ENCODE results near the gene D2HGDH.

Gene D2HGDH

GRCh38 chr2:241764275-241765241 lies 30.1 kb downstream of the D2HGDH start:
- peak; percentile 16 for DNase-seq (ENCODE audit: insufficient read length)
- no peak for FAIRE-seq

GRCh38 chr2:241767464-241768250 lies 33.2 kb downstream of the D2HGDH start:
- TF ChIP-seq POLR2A (IDR thresholded peaks at IDR 0.05; ENCODE audit: low read depth, low read length): no peak
- no peak for TF ChIP-seq POLR2AphosphoS5 (IDR thresholded peaks at IDR 0.05; ENCODE audit: low read depth, low read length)
- TF ChIP-seq TAF1 (IDR thresholded peaks at IDR 0.05; ENCODE audit: borderline replicate concordance, low read depth, low read length): no peak
- DNase-seq (ENCODE audit: insufficient read length) (no peak), FAIRE-seq (no peak)

More at GRCh38 chr2:241764275-241765241, 30.1 kb downstream of the D2HGDH start:
- no peak for TF ChIP-seq POLR2A (IDR thresholded peaks at IDR 0.05; ENCODE audit: low read depth, low read length)
- no peak for TF ChIP-seq TAF1 (IDR thresholded peaks at IDR 0.05; ENCODE audit: borderline replicate concordance, low read depth, low read length)
- TF ChIP-seq POLR2AphosphoS5 (IDR thresholded peaks at IDR 0.05; ENCODE audit: low read depth, low read length): no peak

- no peak for TF ChIP-seq TAF1 (IDR thresholded peaks at IDR 0.05; ENCODE audit: borderline replicate concordance, low read depth, low read length)
- TF ChIP-seq POLR2A (IDR thresholded peaks at IDR 0.05; ENCODE audit: low read depth, low read length): no peak
- TF ChIP-seq POLR2AphosphoS5 (IDR thresholded peaks at IDR 0.05; ENCODE audit: low read depth, low read length): no peak
- DNase-seq (ENCODE audit: insufficient read length) (no peak), FAIRE-seq (no peak)
These were observed 33.9 kb downstream of the D2HGDH start for GRCh38 chr2:241768251-241768711.

- TF ChIP-seq POLR2AphosphoS5 (IDR thresholded peaks at IDR 0.05; ENCODE audit: low read depth, low read length) (no peak), POLR2A (IDR thresholded peaks at IDR 0.05; ENCODE audit: low read depth, low read length) (no peak), TAF1 (IDR thresholded peaks at IDR 0.05; ENCODE audit: borderline replicate concordance, low read depth, low read length) (no peak)
- FAIRE-seq (no peak), DNase-seq (ENCODE audit: insufficient read length) (no peak)
These were observed 34.4 kb downstream of the D2HGDH start for GRCh38 chr2:241768850-241769249.

GRCh38 chr2:241769819-241770184 lies 35.4 kb downstream of the D2HGDH start:
- no peak for FAIRE-seq
- DNase-seq (ENCODE audit: insufficient read length): no peak
- TF ChIP-seq TAF1 (IDR thresholded peaks at IDR 0.05; ENCODE audit: borderline replicate concordance, low read depth, low read length): no peak
- no peak for TF ChIP-seq POLR2A (IDR thresholded peaks at IDR 0.05; ENCODE audit: low read depth, low read length)
- TF ChIP-seq POLR2AphosphoS5 (IDR thresholded peaks at IDR 0.05; ENCODE audit: low read depth, low read length): no peak

- no peak for TF ChIP-seq POLR2A (IDR thresholded peaks at IDR 0.05; ENCODE audit: low read depth, low read length)
- no peak for TF ChIP-seq TAF1 (IDR thresholded peaks at IDR 0.05; ENCODE audit: borderline replicate concordance, low read depth, low read length)
- TF ChIP-seq POLR2AphosphoS5 (IDR thresholded peaks at IDR 0.05; ENCODE audit: low read depth, low read length): no peak
- FAIRE-seq (no peak), DNase-seq (ENCODE audit: insufficient read length) (no peak)
These were observed 35.9 kb downstream of the D2HGDH start for GRCh38 chr2:241770185-241770935.

- TF ChIP-seq POLR2AphosphoS5 (IDR thresholded peaks at IDR 0.05; ENCODE audit: low read depth, low read length): no peak
- no peak for TF ChIP-seq TAF1 (IDR thresholded peaks at IDR 0.05; ENCODE audit: borderline replicate concordance, low read depth, low read length)
- no peak for TF ChIP-seq POLR2A (IDR thresholded peaks at IDR 0.05; ENCODE audit: low read depth, low read length)
- FAIRE-seq (no peak), DNase-seq (ENCODE audit: insufficient read length) (no peak)
These were observed 36.5 kb downstream of the D2HGDH start for GRCh38 chr2:241770936-241771285.

GRCh38 chr2:241771286-241772062 lies 37.0 kb downstream of the D2HGDH start:
- FAIRE-seq: peak; percentile 14
- TF ChIP-seq TAF1 (IDR thresholded peaks at IDR 0.05; ENCODE audit: borderline replicate concordance, low read depth, low read length) (peak; percentile 14; the same call in 1 of the 2 replicates), POLR2AphosphoS5 (IDR thresholded peaks at IDR 0.05; ENCODE audit: low read depth, low read length) (no peak), POLR2A (IDR thresholded peaks at IDR 0.05; ENCODE audit: low read depth, low read length) (0 out of 2 replicates have a peak, but pooled peaks have one; percentile 20)
- DNase-seq (ENCODE audit: insufficient read length): peak; percentile 53

GRCh38 chr2:241772063-241772499 lies 37.7 kb downstream of the D2HGDH start:
- peak; percentile 80 for FAIRE-seq

More at GRCh38 chr2:241772063-241772499, 37.7 kb downstream of the D2HGDH start:
- no peak for DNase-seq (ENCODE audit: insufficient read length)
- TF ChIP-seq POLR2AphosphoS5 (IDR thresholded peaks at IDR 0.05; ENCODE audit: low read depth, low read length) (no peak), TAF1 (IDR thresholded peaks at IDR 0.05; ENCODE audit: borderline replicate concordance, low read depth, low read length) (no peak), POLR2A (IDR thresholded peaks at IDR 0.05; ENCODE audit: low read depth, low read length) (no peak)
